Activated naive CD8-positive, alpha-beta T cell treated with anti-CD3 and anti-CD28 coated beads for 36 hours (primary cell): ENCODE measurements around the gene CEACAM16. TPM values are rescaled to one million over a fixed set of nuclear protein-coding genes. Genes with fewer than 3 reads are reported as not detected.

Source experiments
- DNase-seq: peaks from one replicate; pipeline ENCODE4 v3.0.0; 2021
- H3K27ac Mint-ChIP-seq: one replicate; pipeline ENCODE4 v1.8.0; 2022; ENCODE audit warnings: mild to moderate bottlenecking, moderate library complexity, mixed read lengths
- H3K27me3 Mint-ChIP-seq: one replicate; pipeline ENCODE4 v1.8.0; 2022; ENCODE audit warnings: mild to moderate bottlenecking, mixed read lengths
- H3K36me3 Mint-ChIP-seq: one replicate; pipeline ENCODE4 v1.8.0; 2021; ENCODE audit warnings: mild to moderate bottlenecking, mixed read lengths
- H3K4me1 Mint-ChIP-seq: one replicate; pipeline ENCODE4 v1.8.0; 2021; ENCODE audit warnings: mixed read lengths
- H3K4me3 Mint-ChIP-seq: one replicate; pipeline ENCODE4 v1.8.0; 2022; ENCODE audit warnings: mild to moderate bottlenecking, moderate library complexity, mixed read lengths
- H3K9me3 Mint-ChIP-seq: one replicate; pipeline ENCODE4 v1.8.0; 2022; ENCODE audit warnings: mixed read lengths
- total RNA-seq, 2 experiments: library from RNA; stranded (reverse); gene quantifications; one replicate each; pipeline ENCODE4 v1.2.3, GENCODE V29; 2021

The CEACAM16 gene
- total RNA-seq, 2 experiments from 2014 or later: not detected

DNA sequence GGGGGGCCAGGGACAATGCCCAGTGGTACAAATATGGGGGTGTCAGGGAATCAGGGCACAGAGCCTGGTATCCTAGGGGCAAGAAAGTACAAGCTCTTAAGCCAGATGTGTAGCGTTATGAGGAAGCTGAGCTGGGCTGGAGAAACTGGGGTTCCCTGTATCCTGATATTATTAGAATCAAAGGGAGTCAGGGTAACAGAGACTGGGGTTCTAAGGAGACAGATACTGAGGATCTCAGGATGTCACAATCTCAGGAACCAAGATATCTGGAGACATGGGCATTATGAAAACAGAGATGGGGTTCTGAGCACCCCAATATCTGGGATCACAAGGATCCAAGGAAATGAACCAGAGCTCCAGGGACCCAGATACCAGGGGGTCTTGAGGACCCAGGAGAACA, 50.3 kb downstream of the CEACAM16 start:
- DNase-seq: no peak
- Mint-ChIP-seq H3K4me1 (peaks cover 62% of the 10 kb centered on the region), H3K9me3 (no peaks in the 10 kb centered on the region), H3K27me3 (peaks cover 3% of the 10 kb centered on the region), H3K36me3 (peaks cover 29% of the 10 kb centered on the region), H3K27ac (peak overlapping the region; percentile 81), H3K4me3 (peak overlapping the region; percentile 86)

DNA sequence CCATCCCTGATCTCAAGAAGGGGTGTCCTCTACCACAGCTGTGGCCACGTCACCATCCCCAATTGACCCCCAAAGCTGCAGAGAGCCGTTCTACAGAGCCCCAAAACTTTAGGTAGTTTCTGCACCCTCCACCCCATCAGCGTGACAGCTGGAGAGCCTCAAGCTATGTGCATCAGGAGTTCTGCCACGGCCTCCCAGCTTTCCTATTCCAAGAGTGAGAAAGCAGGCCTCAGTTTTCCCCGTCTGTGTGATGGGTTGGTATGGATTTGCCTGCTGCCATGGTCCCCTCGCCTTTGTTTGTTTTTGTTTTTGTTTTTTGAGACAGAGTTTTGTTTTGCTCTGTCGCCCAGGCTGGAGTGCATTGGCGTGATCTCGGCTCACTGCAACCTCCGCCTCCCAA, 51.0 kb downstream of the CEACAM16 start:
- Mint-ChIP-seq H3K4me1 (peaks cover 68% of the 10 kb centered on the region), H3K36me3 (peaks cover 29% of the 10 kb centered on the region)

DNA sequence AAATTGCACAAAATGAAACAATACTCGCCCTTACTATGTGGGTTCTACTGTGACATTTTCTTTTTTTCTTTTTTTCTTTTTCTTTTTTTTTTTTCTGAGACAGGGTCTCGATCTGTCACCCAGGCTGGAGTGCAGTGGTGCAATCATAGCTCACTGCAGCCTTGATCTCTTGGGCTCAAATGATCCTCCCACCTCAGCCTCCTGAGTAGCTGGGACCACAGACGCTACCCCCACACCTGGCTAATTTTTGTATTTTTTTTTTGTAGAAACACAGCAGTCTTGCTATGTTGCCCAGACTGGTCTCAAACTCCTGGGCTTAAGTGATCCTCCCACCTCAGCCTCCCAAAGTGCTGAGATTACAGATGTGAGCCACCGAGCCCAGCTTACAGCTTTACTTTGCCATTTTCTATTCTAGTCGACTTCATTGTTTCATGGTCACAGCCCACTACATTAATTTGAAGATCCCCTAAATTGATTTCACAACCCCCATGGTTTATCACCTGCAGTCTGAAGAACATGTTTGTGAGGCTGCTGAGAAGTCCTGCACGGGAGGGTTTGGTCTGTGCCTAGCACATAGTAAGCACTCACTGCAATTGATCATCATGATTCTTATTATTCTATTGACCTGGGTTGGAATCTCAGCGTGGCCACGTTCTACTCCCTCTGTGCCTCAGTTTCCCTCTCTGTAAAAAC, 53.3 kb downstream of the CEACAM16 start:
- H3K4me1 Mint-ChIP-seq: peaks cover 62% of the 10 kb centered on the region
- peaks cover 3% of the 10 kb centered on the region for H3K27me3 Mint-ChIP-seq
- no peaks in the 10 kb centered on the region for H3K9me3 Mint-ChIP-seq

More for the DNA sequence above, 51.0 kb downstream of the CEACAM16 start:
- H3K27ac Mint-ChIP-seq: no peak overlapping the region
- peaks cover 3% of the 10 kb centered on the region for H3K27me3 Mint-ChIP-seq
- H3K4me3 Mint-ChIP-seq: peak overlapping the region; percentile 86
- H3K9me3 Mint-ChIP-seq: no peaks in the 10 kb centered on the region
- no peak for DNase-seq

DNA sequence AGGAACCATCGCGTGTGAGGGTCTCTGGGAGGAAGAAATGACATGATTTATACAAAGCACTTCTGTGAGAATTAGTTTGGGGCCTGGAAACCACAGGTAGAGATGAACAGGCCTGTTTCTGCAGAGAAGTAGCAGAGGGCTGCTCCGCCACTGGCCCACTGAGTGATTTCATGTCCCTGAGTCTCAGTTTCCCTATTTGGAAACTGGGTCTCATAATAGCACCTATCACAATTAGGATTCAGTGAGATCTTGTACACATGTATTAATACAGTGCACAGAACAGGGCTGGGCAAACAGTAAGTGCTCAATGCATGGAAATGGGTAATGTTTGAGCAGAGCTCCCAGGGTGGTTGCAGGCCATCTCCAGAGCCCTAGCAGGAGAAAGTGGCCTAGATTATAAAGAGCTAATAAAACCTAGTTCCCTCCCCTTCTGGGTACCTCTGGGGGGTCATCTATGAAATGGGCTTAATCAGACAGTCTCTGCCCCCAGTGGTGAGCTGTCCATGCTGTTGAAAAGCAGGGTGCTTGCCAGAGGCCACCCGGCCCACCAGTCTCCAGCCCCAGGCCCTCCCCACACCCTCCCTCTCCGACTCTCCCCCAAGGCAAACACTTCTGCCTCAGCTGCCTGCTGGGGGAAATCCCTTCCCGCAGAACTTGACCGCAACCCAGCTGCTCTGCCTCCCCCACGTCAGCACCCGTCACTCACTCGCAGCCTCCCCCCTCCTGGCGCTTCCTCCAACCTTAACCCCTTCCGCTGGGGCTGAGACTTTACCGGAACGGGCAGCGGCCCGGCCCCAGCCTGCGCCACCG, 54.1 kb downstream of the CEACAM16 start:
- Mint-ChIP-seq H3K27ac (peak overlapping the region; percentile 97), H3K4me1 (peaks cover 61% of the 10 kb centered on the region), H3K4me3 (peak overlapping the region; percentile 92), H3K9me3 (no peaks in the 10 kb centered on the region), H3K36me3 (peaks cover 36% of the 10 kb centered on the region), H3K27me3 (peaks cover 3% of the 10 kb centered on the region)
- DNase-seq: peak; percentile 96

More for the DNA sequence above, 53.3 kb downstream of the CEACAM16 start:
- peak overlapping the region; percentile 97 for H3K27ac Mint-ChIP-seq
- H3K4me3 Mint-ChIP-seq: peak overlapping the region; percentile 92
- no peak for DNase-seq
- H3K36me3 Mint-ChIP-seq: peaks cover 33% of the 10 kb centered on the region

DNA sequence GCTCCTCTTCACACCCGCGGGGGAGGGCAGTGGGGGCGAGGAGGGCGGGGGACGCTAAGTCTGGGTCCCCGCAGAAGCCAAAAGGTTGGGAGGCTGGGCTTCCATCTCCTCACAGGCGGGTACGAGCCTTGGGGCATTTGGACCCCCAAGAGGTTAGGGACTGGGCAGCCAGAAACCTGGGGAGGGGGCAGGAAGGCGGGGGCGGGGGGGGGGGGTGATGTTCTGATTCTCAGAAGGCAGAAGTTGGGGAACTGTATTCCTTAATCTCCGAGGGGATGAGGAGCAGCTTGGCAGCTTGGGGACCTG, 54.6 kb downstream of the CEACAM16 start:
- DNase-seq: no peak
- Mint-ChIP-seq H3K9me3 (no peaks in the 10 kb centered on the region), H3K27ac (peak overlapping the region; percentile 97), H3K27me3 (peaks cover 3% of the 10 kb centered on the region), H3K36me3 (peaks cover 40% of the 10 kb centered on the region), H3K4me1 (peaks cover 60% of the 10 kb centered on the region), H3K4me3 (peak overlapping the region; percentile 92)

DNA sequence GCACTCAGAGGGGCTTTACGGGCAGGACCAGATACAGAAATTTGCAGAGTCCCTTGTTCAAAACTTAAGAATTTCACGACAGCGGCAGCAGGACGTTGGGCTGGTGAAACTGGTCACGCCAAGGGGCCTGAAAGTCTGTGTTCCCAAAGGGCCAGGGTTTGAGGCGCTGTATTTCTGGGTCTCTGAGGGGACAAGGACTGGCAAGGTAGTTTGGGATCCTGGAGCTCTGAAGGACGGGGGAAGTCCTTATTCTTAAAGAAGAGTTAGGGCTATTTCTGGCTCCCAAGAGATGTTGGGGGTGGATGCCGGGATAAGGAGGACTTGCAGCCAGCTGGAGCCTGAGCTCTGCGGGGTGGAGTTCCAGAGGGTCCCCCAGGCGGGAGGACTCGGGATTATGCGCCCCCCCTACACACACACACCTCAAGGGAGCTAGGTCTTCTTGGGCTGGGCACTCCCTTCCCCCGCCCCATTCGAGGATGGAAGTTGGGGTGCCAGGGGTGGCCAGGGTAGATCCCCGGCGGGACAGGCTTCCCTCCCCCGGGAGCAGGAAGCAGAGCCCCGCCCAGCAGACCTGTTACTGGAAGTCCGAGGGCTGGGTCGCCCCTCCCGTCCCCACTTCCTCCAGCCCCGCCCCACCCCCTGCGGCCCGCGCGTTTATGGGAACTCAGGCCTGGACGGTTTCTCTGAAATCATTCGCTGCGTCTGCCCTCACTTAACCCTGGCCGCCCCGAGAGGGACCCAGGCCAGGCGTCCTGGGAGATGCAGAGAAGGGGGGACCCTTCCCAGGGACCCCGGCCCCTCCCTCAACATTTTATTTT, 55.2 kb downstream of the CEACAM16 start:
- H3K27ac Mint-ChIP-seq: peak overlapping the region; percentile 97
- no peaks in the 10 kb centered on the region for H3K9me3 Mint-ChIP-seq
- H3K4me1 Mint-ChIP-seq: peaks cover 60% of the 10 kb centered on the region
- peaks cover 41% of the 10 kb centered on the region for H3K36me3 Mint-ChIP-seq
- peaks cover 3% of the 10 kb centered on the region for H3K27me3 Mint-ChIP-seq
- DNase-seq: peak; percentile 79
- H3K4me3 Mint-ChIP-seq: peak overlapping the region; percentile 92

DNA sequence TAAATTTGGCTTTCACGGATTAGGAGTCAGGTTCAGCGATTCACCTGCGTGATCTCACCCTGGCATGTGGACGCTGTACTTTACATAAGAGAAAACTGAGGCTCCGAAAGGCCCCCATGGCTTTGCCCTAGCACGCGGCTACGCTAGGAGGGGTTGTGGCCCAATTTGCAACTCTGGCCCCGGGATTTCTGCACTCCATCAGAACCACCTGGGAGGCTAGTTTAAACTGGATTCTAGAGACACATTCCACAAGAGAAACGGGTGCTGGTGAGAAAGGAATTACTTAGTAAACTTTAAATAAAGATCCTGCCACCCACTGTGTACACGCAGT, 55.8 kb downstream of the CEACAM16 start:
- Mint-ChIP-seq H3K27me3 (peaks cover 3% of the 10 kb centered on the region), H3K4me3 (peak overlapping the region; percentile 92), H3K36me3 (peaks cover 38% of the 10 kb centered on the region), H3K9me3 (no peaks in the 10 kb centered on the region), H3K27ac (peak overlapping the region; percentile 97), H3K4me1 (peaks cover 55% of the 10 kb centered on the region)
- DNase-seq: no peak

DNA sequence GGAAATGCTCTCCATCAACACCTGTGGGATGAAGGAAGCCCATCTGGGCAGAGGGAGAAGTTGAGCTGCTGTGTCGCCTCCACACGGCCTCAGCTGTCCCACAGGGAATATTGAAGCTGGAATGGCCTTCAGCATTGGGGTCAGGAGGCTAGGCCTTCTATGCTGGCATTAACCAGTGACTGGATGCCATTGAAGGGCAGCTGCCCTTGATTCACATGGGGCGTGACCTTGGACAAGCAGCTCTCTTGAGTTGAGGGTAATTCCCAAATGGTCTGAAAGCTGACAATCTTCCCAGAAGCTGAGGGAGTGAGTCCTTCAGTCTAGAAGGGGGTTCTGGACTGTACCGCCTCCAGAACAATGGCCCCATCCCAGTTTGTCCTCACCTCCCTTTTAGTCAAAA, 56.3 kb downstream of the CEACAM16 start:
- peaks cover 38% of the 10 kb centered on the region for H3K36me3 Mint-ChIP-seq
- peak overlapping the region; percentile 92 for H3K4me3 Mint-ChIP-seq
- H3K9me3 Mint-ChIP-seq: no peaks in the 10 kb centered on the region
- peaks cover 3% of the 10 kb centered on the region for H3K27me3 Mint-ChIP-seq
- no peak for DNase-seq
- H3K27ac Mint-ChIP-seq: peak overlapping the region; percentile 97
- peaks cover 54% of the 10 kb centered on the region for H3K4me1 Mint-ChIP-seq

DNA sequence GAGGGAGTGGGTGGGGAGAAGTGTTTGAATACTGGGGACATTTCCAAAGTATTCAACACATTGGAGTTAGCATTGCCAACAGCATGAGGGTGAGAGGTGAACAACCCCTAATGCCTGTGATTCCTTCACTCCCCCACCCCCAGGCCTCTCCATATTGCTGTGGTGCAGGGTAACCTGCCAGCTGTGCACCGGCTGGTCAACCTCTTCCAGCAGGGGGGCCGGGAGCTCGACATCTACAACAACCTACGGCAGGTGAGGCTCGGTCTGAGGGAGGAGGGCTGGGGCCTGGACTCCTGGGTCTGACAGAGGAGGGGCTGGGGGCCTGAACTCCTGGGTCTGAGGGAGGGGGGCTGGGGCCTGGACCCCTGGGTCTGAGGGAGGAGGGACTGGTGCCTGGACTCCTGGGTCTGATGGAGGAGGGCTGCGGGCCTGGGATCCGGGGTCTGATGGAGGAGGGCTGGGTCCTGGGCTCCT, 57.2 kb downstream of the CEACAM16 start:
- H3K9me3 Mint-ChIP-seq: no peaks in the 10 kb centered on the region
- peaks cover 43% of the 10 kb centered on the region for H3K36me3 Mint-ChIP-seq
- H3K4me3 Mint-ChIP-seq: no peak overlapping the region
- peak overlapping the region; percentile 69 for H3K27ac Mint-ChIP-seq
- H3K4me1 Mint-ChIP-seq: peaks cover 54% of the 10 kb centered on the region
- DNase-seq: no peak
- H3K27me3 Mint-ChIP-seq: peaks cover 3% of the 10 kb centered on the region

DNA sequence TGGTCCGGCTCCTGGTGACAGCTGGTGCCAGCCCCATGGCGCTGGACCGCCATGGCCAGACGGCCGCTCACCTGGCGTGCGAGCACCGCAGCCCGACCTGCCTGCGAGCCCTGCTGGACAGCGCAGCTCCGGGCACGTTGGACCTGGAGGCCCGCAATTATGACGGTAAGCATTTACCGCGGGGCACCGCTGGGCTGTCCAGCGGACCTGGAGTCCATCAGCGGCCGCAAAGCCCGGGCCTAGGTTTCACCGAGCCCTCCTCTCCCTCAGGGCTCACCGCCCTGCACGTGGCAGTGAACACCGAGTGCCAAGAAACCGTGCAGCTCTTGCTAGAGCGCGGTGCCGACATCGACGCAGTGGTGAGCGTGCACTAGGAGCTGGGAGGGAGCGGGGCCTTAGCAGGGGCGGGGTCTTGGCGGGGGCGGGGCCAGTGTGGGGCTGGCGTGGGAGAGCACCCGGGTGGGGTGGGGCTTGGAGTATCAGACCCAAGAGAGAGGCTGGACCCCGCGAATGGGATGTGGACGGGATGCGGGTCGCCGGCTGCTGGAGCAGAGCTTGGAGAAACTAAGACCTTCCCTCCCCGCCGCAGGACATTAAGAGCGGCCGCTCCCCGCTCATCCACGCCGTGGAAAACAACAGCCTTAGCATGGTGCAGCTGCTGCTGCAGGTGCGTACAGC, 58.2 kb downstream of the CEACAM16 start:
- Mint-ChIP-seq H3K27ac (no peak overlapping the region), H3K27me3 (peaks cover 3% of the 10 kb centered on the region), H3K36me3 (peaks cover 37% of the 10 kb centered on the region), H3K4me1 (peaks cover 44% of the 10 kb centered on the region), H3K4me3 (no peak overlapping the region), H3K9me3 (no peaks in the 10 kb centered on the region)
- DNase-seq: no peak

DNA sequence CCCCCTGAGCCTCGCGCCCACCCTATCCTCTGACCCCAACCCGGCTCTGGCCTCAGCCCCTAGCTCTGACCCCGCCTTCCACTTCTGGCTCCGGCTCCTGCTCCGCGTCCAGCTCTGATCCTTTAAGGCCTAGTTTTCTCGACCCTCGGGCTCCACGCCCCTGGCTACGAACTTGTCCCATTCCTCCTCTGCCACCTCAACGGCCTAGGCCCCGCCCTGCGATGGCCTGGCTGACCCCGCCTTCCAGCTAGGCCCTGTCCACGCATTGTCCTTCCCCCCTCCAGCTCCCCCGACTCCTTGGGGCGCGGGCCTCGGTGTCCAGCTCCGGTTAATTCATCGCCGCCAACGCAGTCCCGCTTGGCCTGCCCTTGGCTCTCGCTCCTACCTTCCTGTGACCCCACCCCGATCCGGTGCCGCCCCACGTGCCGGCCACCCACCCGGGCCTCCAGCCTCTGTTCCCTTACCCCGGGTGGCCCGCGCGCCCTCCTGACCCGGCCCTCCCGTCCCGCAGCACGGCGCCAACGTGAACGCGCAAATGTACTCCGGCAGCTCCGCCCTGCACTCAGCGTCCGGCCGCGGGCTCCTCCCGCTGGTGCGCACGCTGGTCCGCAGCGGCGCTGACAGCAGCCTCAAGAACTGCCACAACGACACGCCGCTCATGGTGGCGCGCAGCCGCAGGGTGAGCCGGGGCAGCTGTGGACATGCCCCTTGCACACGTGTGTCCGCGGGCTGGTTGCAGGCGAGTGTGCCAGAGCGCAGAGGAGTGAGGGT, 59.0 kb downstream of the CEACAM16 start:
- peaks cover 31% of the 10 kb centered on the region for H3K36me3 Mint-ChIP-seq
- H3K4me3 Mint-ChIP-seq: no peak overlapping the region
- H3K27me3 Mint-ChIP-seq: peaks cover 3% of the 10 kb centered on the region
- no peak overlapping the region for H3K27ac Mint-ChIP-seq
- no peak for DNase-seq
- no peaks in the 10 kb centered on the region for H3K9me3 Mint-ChIP-seq
- H3K4me1 Mint-ChIP-seq: peaks cover 38% of the 10 kb centered on the region

DNA sequence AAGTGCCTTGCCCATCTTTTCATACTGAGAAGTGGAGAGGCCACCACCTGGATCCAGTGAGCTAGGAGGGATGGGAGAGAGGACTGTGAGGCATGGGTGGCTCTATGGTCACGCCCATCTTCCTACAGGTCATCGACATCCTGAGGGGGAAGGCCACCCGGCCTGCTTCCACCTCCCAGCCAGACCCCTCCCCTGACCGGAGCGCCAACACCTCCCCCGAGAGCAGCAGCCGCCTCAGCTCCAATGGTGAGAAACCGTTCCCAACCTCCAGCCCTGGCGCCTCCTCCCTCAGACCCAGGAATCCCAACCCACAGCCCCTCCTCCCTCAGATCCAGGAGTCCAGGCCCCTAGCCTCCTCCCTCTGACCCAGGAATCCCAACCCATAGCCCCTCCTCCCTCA, 59.6 kb downstream of the CEACAM16 start:
- DNase-seq: no peak
- Mint-ChIP-seq H3K27me3 (no peaks in the 10 kb centered on the region), H3K36me3 (peaks cover 31% of the 10 kb centered on the region), H3K4me1 (peaks cover 36% of the 10 kb centered on the region), H3K9me3 (no peaks in the 10 kb centered on the region), H3K27ac (no peak overlapping the region), H3K4me3 (no peak overlapping the region)

DNA sequence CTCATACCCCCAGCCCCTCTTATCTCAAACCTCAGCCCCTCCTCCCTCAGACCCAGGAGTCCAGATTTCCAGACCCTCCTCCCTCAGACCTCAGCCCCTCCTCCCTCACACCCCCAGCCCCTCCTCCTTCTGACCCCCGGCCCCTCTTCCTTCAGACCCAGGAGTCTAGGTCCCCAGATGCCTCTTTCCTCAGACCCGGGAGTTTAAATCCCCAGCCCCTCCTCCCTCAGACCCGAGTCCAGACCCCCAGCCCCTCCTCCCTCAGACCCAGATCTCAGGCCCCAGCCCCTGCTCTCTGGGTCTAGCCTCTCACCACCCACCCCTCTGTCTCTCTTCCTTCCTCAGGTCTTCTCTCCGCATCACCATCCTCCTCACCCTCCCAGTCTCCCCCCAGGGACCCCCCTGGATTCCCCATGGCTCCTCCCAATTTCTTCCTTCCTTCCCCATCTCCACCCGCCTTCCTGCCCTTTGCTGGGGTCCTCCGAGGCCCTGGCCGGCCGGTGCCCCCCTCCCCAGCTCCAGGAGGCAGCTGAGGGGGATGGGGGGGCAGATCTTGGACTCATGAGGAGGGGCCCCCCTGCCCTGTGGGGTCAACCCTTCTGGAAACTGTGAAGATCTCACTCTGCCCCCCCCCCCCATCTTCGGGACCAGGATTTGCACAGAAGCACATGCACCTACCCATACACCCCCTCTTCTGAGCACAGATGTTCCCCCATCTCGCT, 60.3 kb downstream of the CEACAM16 start:
- Mint-ChIP-seq H3K27ac (no peak overlapping the region), H3K36me3 (peaks cover 30% of the 10 kb centered on the region), H3K4me3 (no peak overlapping the region), H3K27me3 (no peaks in the 10 kb centered on the region), H3K4me1 (peaks cover 31% of the 10 kb centered on the region), H3K9me3 (no peaks in the 10 kb centered on the region)
- no peak for DNase-seq
